Stimulated activated CD8-positive, alpha-beta memory T cell treated with anti-CD3 and anti-CD28 coated beads, Interleukin-7, amount 100 ng/mL, for 48 hours (primary cell): ENCODE measurements around the gene SETD2.

ENCODE experiments used
- DNase-seq, 2 donors: peaks; one replicate each; pipeline ENCODE4 v3.0.0-alpha.2; 2020; ENCODE audit warnings: low read depth in 1 of 2; ENCODE audit errors: extremely low read depth in 1 of 2

The SETD2 gene

GRCh38 chr3:46966811-46967210 is 197.1 kb downstream of the SETD2 start:
- no peak for DNase-seq
